HG02852 (cell line): ENCODE measurements around the gene TAF1.
"Not testable (repeated sequence)": the region's sequence is repeated elsewhere in the genome, so short reads cannot be mapped to it uniquely, and the experiment has no call there.

Experiments
- ATAC-seq: cut with Tn5 transposase; IDR thresholded peaks from one replicate; pipeline ENCODE4 v1.9.1; 2021; ENCODE audit warnings: mild to moderate bottlenecking, moderate library complexity; ENCODE audit not compliant: unreplicated experiment

TAF1 gene

DNA sequence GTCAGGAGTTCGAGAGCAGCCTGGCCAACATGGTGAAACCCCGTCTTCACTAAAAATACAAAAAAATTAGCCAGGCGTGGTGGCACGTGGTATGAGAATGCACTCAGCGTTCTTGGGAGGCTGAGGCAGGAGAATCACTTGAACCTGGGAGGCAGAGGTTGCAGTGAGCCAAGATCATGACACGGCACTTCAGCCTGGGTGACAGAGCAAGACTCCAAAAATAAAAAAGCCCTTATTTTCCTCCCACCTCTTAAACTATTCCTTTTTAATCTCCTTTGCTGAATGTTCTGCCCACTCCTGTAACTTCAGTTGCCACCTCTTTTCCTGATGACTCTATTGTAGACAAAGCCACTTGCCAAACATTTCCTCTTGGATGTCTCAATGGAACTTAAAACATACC lies 72.6 kb downstream of the TAF1 start:
- ATAC-seq, result no peak

DNA sequence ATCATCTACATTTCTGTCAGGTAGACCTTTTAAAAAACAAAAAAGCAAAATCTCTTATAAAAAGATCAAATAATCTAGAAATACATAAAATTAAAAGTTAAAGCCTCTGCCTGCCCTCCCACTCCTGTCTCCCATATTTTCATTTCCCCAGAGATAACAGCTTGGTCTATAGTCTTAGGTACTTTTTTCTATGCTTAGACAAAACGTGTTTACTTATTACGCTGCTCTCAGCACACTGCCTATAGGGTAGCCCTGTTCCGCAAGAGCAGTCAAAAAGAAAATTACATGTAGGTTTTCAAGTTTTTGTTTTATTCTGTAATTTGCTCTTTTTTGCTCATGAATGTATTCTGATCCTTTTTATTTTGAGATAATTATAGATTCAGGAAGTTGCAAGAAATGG lies 73.3 kb downstream of the TAF1 start:
- ATAC-seq, result no peak

DNA sequence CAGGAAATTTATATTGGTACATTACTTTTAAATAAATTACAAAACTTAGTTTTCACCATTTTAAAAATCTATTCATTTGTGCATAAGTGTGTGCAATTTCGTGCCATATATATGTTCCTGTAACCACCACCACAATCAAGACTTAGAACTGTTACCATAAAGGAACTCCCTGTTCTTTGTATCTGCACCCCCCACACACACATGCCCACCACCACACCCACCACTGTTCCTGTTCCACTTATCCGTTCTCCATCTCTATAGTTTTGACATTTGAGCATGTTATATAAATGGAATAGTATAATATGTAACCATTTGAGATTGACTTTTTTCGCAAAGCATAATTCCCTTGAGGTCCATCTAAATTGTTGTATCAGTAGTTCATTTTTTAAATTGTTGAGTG lies 73.7 kb downstream of the TAF1 start:
- no peak for ATAC-seq

GRCh38 chrX:71440401-71440800 lies 74.2 kb downstream of the TAF1 start:
- ATAC-seq, result no peak

DNA sequence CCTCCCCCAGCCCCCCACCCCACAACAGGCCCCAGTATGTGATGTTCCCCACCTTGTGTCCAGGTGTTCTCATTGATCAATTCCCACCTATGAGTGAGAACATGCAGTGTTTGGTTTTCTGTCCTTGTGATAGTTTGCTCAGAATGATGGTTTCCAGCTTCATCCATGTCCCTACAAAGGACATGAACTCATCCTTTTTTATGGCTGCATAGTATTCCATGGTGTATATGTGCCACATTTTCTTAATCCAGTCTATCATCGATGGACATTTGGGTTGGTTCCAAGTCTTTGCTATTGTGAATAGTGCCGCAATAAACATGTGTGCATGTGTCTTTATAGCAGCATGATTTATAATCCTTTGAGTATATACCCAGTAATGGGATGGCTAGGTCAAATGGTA lies 75.7 kb downstream of the TAF1 start:
- not testable (repeated sequence) for ATAC-seq

DNA sequence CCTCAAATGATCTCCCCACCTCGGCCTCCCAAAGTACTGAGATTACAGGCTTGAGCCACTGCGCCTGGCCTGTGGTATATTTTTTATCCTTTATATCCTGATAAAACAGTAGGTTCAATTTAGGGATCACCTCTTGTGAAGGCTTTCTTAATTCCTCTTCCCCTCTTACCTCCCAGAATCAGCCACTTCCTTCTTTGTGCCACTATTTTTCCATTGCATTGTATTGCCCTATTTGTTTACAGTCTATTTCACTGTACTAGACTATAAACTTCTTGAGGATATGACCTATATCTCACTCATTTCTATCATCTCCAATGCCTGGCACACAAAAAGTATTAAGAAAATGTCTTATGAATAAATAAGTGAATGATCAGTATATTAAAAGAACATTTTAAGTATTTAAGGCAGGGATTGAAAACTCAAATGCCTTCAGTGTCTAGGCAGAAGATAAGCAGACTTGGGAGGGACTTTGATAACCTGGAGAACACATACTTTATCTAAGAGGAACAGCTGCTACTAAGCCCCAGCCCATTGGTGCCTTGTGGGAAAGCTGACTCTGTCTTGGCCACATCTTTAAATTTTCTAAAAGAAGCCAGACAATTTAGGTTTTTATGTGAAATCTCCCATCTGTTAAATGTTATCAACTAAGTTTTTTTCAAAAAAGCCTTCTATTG lies 84.4 kb downstream of the TAF1 start:
- no peak for ATAC-seq

DNA sequence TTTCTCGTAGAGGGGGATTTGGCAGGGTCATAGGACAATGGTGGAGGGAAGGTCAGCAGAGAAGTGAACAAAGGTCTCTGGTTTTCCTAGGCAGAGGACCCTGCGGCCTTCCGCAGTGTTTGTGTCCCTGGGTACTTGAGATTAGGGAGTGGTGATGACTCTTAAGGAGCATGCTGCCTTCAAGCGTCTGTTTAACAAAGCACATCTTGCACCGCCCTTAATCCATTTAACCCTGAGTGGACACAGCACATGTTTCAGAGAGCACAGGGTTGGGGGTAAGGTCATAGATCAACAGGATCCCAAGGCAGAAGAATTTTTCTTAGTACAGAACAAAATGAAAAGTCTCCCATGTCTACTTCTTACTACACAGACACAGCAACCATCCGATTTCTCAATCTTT lies 85.4 kb downstream of the TAF1 start:
- not testable (repeated sequence) for ATAC-seq

GRCh38 chrX:71453056-71453455 lies 86.9 kb downstream of the TAF1 start:
- no peak for ATAC-seq

DNA sequence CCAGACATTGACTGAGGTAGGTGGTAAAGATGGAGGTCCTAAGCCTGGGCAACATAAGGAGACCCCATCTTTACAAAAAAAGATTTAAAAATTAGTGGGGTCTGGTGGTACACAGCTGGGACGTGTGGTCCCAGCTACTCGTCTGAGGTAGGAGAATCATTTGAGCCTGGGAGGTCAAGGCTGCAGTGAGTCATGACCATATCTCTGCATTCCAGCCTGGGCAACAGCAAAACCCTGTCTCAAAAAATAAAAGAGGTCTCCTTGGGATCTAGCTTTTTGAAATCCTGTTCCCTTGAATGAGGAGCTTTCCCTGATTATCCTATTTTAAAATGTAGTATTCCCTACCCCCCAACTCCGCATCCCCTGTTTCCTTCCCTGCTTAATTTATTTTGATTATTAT lies 88.1 kb downstream of the TAF1 start:
- no peak for ATAC-seq

DNA sequence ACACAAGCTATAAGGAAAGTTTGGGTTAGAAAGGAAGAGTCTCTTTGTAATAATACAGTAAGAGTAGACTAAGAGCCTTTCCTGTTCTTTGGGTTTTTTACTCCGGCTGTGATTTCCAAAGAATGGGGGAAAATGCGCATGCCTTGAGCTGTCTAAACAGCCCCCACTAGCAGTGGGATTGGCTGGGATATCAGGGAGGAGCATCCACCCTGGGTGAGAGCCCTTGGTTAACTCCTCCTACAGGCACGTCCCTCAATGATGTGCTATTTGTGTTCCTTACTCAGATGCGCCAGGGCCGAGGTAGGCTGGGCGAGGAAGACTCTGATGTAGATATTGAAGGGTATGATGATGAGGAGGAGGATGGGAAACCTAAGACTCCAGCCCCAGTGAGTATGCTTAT lies 92.7 kb downstream of the TAF1 start:
- no peak for ATAC-seq

- no peak for ATAC-seq
Observed at GRCh38 chrX:71464968-71465367, 98.8 kb downstream of the TAF1 start.

DNA sequence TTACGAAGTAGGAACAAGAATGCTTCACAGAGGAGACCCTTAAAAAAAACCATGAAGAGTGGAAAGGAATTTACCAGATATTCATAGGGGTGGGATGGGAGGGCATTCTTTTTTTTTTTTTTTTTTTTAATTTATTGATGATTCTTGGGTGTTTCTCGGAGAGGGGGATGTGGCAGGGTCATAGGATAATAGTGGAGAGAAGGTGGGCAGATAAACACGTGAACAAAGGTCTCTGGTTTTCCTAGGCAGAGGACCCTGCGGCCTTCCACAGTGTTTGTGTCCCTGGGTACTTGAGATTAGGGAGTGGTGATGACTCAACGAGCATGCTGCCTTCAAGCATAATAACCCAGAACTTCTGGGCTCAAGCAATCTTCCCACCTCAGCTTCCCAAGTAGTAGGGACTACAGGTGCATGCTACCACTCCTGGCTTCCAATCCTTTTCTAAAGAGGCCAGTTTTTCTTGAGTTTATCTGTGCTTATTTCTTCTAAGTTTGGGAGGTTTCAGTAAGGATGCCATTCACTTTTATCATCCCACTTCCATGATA lies 100.9 kb downstream of the TAF1 start:
- ATAC-seq, result no peak

GRCh38 chrX:71475785-71476540 lies 109.8 kb downstream of the TAF1 start:
- no peak for ATAC-seq

DNA sequence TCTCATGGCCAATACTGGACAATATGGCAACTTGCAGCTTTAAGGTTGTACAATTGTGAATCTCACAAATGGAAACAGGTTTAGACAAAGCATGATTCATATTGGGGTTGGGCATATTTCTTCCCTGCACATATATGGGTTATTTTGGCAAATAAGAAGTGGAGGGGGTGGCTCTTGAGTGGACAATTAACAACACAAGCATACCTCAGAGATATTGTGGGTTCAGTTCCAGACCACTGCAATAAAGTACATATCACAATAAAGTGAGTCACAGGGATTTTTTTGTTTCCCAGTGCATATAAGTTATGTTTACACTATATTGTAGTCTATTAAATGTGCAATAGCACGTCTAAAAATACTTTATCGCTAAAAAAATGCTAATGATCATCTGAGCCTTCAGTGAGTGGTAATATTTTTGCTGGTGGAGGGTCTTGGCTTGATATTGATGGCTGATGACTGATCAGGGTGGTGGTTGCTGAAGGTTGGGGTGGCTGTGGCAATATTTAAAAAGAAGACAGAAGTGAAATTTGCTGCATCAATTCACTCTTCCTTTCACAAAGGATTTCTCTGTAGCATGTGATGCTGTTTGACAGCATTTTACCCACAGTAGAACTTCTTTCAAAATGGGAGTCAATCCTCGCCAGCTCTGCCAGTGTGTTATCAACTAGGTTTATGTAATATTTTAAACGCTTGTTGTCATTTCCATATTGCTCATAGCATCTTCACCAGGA lies 116.2 kb downstream of the TAF1 start:
- ATAC-seq, result no peak

DNA sequence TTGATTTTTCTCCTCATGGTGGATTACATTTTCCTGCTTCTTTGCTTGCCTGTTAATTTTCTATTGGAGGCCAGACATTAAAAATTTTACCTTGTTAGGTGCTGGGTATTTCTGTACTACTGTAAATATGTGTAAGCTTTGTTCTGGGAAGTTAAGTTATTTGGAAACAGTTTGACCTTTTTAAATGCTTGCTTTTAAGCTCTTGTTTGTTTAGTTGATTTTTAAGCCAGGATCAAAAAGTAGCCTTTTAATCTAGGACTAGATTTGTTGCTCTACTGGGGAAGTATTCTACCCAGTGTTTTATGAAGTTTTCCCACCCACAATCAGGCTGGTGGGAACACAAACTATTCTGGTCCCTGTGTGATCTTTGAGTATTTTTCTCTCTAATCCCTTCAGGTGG lies 121.7 kb downstream of the TAF1 start:
- ATAC-seq, result no peak

GRCh38 chrX:71489540-71489939 lies 123.4 kb downstream of the TAF1 start:
- no peak for ATAC-seq

DNA sequence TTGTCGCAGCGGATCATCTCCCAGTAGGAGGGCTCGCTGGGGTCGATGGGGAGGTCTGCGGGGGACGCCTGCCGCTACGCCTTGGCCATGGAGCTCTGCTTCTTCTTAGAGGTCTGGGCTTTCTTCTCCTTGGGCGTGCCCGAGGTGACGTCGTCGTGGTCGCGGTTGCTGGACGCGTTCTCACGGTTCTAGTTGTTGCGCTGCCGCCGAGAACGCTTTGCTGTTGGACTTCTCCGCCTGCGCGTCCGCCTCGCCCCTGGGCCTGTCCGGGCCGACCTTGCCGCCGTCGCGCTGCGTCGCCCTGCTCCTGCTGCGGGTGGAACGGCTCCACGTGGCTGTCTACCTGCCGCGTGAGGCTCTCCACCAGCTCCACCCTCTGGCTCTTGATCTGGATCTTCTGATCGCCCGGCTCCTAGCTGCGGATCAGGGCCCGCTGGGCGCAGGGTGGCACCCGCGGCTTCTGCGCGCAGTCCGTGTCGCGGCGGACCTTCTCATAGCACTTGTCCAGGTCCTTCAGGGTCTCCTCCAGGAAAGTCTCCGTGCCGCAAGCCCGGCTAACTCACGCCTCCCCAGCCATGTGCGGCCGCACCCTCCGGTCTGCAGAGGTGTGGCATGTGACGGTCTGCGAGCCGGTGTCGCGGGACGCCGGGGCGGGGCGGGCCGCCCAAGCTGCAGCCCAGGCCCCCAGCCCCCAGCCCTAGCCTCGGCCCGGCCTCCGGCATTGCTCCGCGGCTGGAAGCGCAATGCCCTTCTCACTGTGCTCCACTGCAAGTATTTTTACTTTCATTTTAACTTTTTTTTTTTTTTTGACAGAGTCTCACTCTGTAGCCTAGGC lies 126.3 kb downstream of the TAF1 start:
- ATAC-seq, result peak; percentile 62

DNA sequence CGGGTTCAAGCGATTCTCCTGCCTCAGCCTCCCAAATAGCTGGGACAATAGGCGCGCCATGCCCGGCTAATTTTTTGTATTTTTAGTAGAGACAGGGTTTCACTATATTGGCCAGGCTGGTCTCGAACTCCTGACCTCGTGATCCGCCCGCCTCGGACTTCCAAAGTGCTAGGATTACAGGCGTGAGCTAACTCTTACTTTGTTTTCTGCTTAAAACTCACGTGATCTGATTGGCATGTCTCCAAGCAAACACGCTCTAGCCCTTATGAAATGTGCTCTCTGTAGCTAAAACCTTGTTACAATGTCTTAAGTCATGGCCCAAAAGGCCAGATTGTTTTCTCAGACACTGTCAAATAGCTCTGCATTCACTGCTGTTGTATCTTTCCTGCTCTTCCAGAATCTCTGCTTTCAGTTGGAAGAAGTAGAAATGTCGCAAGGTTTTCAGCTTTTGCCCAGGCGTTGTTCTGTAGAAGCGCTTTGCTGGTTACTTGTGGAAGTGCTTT lies 127.0 kb downstream of the TAF1 start:
- no peak for ATAC-seq

GRCh38 chrX:71495979-71496378 lies 129.8 kb downstream of the TAF1 start:
- not testable (repeated sequence) for ATAC-seq

DNA sequence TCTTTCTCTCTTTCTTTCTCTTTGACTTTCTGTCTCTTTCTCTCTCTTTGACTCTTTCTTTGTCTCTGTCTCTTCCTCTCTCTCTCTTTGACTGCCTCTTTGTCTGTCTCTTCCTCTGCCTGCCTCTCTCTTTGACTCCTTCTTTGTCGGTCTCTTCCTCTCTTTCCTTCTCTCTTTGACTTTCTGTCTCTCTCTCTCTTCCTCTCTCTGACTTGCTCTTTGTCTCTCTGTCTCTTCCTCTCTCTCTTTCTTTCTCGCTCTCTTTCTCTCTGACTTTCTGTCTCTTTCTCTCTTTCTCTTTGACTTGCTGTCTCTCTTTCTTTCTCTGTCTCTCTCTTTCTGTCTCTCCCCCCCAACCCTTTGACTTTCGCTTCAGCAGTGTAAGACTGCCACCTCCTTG lies 130.3 kb downstream of the TAF1 start:
- no peak for ATAC-seq

- ATAC-seq, result not testable (repeated sequence)
Observed at GRCh38 chrX:71502080-71502479, 135.9 kb downstream of the TAF1 start.
